Panc1 (cell line): ENCODE data around the gene MUCL3. TPM values are rescaled to one million over a fixed set of nuclear protein-coding genes. Genes with fewer than 3 reads are reported as not detected.
"Not testable (repeated sequence)": the region's sequence is repeated elsewhere in the genome, so short reads cannot be mapped to it uniquely, and the experiment has no call there.

ENCODE experiments used
- ATAC-seq: fragments of 200-7000 bp; cut with Tn5 transposase; 2 replicates; pipeline ENCODE4 v1.9.1; 2020; ENCODE audit warnings: mild to moderate bottlenecking, moderate library complexity
- BruUV-seq: library from RNA; stranded (reverse); fragments of 400-500 nt; replicated peaks from 2 replicates; lab custom pipeline; 2021; lab: Mats Ljungman, UMichigan
- CTCF ChIA-PET: fragments of 300-600 bp; sonication (Branson Sonifier 250); formaldehyde crosslinking; loops from one replicate; lab custom pipeline; 2022; ENCODE audit warnings: antibody characterized with exemption; lab: Charles Lee
- POLR2A ChIA-PET: fragments of 300-600 bp; sonication (Branson Sonifier 250); formaldehyde crosslinking; loops from one replicate; lab custom pipeline; 2022; ENCODE audit warnings: antibody characterized with exemption; lab: Charles Lee
- DNase-seq: peaks from one replicate; pipeline ENCODE4 v3.0.0-alpha.2; 2010; ENCODE audit warnings: low read depth, low spot score
- H3K27ac ChIP-seq: 2 replicates; pipeline ENCODE4 v1.5.1; 2011; ENCODE audit warnings: mild to moderate bottlenecking, low read length, inconsistent platforms
- H3K27me3 ChIP-seq: fragments of 200-500 bp; sonication (Bioruptor generic); 2 replicates; pipeline ENCODE4 v1.6.0; 2014; ENCODE audit warnings: low read length, inconsistent platforms; ENCODE audit not compliant: control insufficient read depth, insufficient read depth
- H3K36me3 ChIP-seq: fragments of 200-500 bp; sonication (Bioruptor generic); 2 replicates; pipeline ENCODE4 v1.5.1; 2014; ENCODE audit warnings: inconsistent platforms, mild to moderate bottlenecking, low read length, moderate library complexity; ENCODE audit not compliant: control insufficient read depth, insufficient read depth
- H3K4me1 ChIP-seq: 2 replicates; pipeline ENCODE4 v1.5.1; 2011; ENCODE audit warnings: inconsistent platforms, mild to moderate bottlenecking, low read length, moderate library complexity; ENCODE audit not compliant: control insufficient read depth, insufficient read depth
- H3K4me3 ChIP-seq, 2 experiments: 2 replicates each; pipeline ENCODE4 v1.5.1; 2011 to 2012; ENCODE audit warnings: low read depth in 2 of 2, low read length in 2 of 2, mild to moderate bottlenecking in 2 of 2, inconsistent platforms in 1 of 2, moderate library complexity in 1 of 2
- H3K9me3 ChIP-seq: fragments of 200-500 bp; sonication (Bioruptor generic); 2 replicates; pipeline ENCODE4 v1.5.1; 2014; ENCODE audit warnings: low read depth, mild to moderate bottlenecking, inconsistent platforms, low read length, moderate library complexity; ENCODE audit not compliant: control insufficient read depth, insufficient read depth
- CTCF ChIP-seq: fragments of 450-650 bp; IDR thresholded peaks from 2 replicates; pipeline ENCODE4 v1.5.1; 2017; ENCODE audit warnings: mild to moderate bottlenecking
- POLR2AphosphoS5 ChIP-seq: IDR thresholded peaks from 2 replicates; pipeline ENCODE4 v1.6.1; 2012; ENCODE audit warnings: mild to moderate bottlenecking, low read depth, low read length, moderate library complexity
- REST ChIP-seq, 2 experiments: IDR thresholded peaks; 2 replicates each; pipeline ENCODE4 v1.6.1; 2011 to 2012; ENCODE audit warnings: low read depth in 2 of 2, control low read depth in 1 of 2, low read length in 1 of 2, mild to moderate bottlenecking in 1 of 2, moderate library complexity in 1 of 2; ENCODE audit not compliant: insufficient read depth in 1 of 2
- SIN3A ChIP-seq: IDR thresholded peaks from 2 replicates; pipeline ENCODE4 v1.6.1; 2012; ENCODE audit warnings: low read depth, mild to moderate bottlenecking, low read length, moderate library complexity, borderline replicate concordance; ENCODE audit not compliant: insufficient read depth
- TCF7L2 ChIP-seq: IDR thresholded peaks from 2 replicates; pipeline ENCODE4 v1.6.1; 2011; ENCODE audit warnings: mild to moderate bottlenecking, low read depth, low read length, inconsistent platforms
- in situ Hi-C: cut with HindIII; loops from 2 replicates; pipeline ENCODE4 v1.10.0; 2016; ENCODE audit warnings: low sequenced_read_pairs, low pct_unique_long_range_greater_than_20kb
- intact Hi-C: fragments of 100-400 bp; cut with micrococcal nuclease; formaldehyde crosslinking; loops from one replicate; pipeline ENCODE4 v1.10.0; 2022; ENCODE audit not compliant: unreplicated experiment
- total RNA-seq: library from RNA; stranded (reverse); gene quantifications from one replicate; pipeline ENCODE4 v1.2.1, GENCODE V29; 2021; ENCODE audit not compliant: unreplicated experiment

Gene MUCL3
- total RNA-seq, 1 experiment from 2014 or later: not detected

- Histone ChIP-seq H3K9me3 (no peaks in the 10 kb centered on the region), H3K4me1 (no peaks in the 10 kb centered on the region), H3K36me3 (no peaks in the 10 kb centered on the region), H3K27me3 (no peaks in the 10 kb centered on the region), H3K27ac (no peak overlapping the region), H3K4me3 (no peak overlapping the region)
- BruUV-seq: no TSS peak
- intact Hi-C loops (no loop called here), in situ Hi-C loops (no loop called here)
- POLR2A ChIA-PET: no interaction called here
- DNase-seq (no peak), ATAC-seq (no peak)
- TF ChIP-seq SIN3A: no peak
- TF ChIP-seq TCF7L2: no peak
- no peak for TF ChIP-seq POLR2AphosphoS5
- no peak for TF ChIP-seq REST (IDR thresholded peaks at IDR 0.05; ENCODE audit: insufficient read depth in 1 of 2, low read depth in 2 of 2, low read length in 1 of 2)
- TF ChIP-seq CTCF: no peak
- CTCF ChIA-PET: no interaction called here
These were observed 38.1 kb upstream of the MUCL3 start for GRCh38 chr6:30902709-30903108.

GRCh38 chr6:30903236-30903635 lies 37.5 kb upstream of the MUCL3 start:
- no peaks in the 10 kb centered on the region for H3K9me3 ChIP-seq
- intact Hi-C loops (no loop called here), in situ Hi-C loops (no loop called here)
- ATAC-seq (no peak), DNase-seq (no peak)
- H3K4me1 ChIP-seq: no peaks in the 10 kb centered on the region
- no TSS peak for BruUV-seq
- TF ChIP-seq SIN3A (no peak), REST (IDR thresholded peaks at IDR 0.05; ENCODE audit: insufficient read depth in 1 of 2, low read depth in 2 of 2, low read length in 1 of 2) (no peak), POLR2AphosphoS5 (no peak), CTCF (no peak), TCF7L2 (no peak)
- POLR2A ChIA-PET: no interaction called here
- no peaks in the 10 kb centered on the region for H3K27me3 ChIP-seq
- H3K36me3 ChIP-seq: no peaks in the 10 kb centered on the region
- no peak overlapping the region for H3K4me3 ChIP-seq
- H3K27ac ChIP-seq: no peak overlapping the region
- CTCF ChIA-PET: no interaction called here

GRCh38 chr6:30907290-30907757 lies 33.4 kb upstream of the MUCL3 start:
- DNase-seq, H3K27me3 ChIP-seq, H3K9me3 ChIP-seq, in situ Hi-C loops, ATAC-seq, H3K36me3 ChIP-seq, H3K4me1 ChIP-seq, BruUV-seq, intact Hi-C loops: not testable (repeated sequence)
- CTCF ChIA-PET: interaction anchor here (0.6 kb wide), 1 partner anchor 134 kb away, joined by 6 read pairs; no protein-coding TSS in a partner anchor
- POLR2A ChIA-PET: interaction anchor here (0.7 kb wide), 1 partner anchor 307 kb away, joined by 3 read pairs; no protein-coding TSS in a partner anchor
- Histone ChIP-seq H3K27ac (peak overlapping the region; percentile 73), H3K4me3 (peak overlapping the region; percentile 90 to 100)
